ENCODE measurements around the gene SDK1. TPM values are rescaled to one million over a fixed set of nuclear protein-coding genes. Genes with fewer than 3 reads are reported as not detected.

The SDK1 gene
- total and polyA plus RNA-seq, 4 donors: 0.12 to 0.47 (median 0.36) TPM

DNA sequence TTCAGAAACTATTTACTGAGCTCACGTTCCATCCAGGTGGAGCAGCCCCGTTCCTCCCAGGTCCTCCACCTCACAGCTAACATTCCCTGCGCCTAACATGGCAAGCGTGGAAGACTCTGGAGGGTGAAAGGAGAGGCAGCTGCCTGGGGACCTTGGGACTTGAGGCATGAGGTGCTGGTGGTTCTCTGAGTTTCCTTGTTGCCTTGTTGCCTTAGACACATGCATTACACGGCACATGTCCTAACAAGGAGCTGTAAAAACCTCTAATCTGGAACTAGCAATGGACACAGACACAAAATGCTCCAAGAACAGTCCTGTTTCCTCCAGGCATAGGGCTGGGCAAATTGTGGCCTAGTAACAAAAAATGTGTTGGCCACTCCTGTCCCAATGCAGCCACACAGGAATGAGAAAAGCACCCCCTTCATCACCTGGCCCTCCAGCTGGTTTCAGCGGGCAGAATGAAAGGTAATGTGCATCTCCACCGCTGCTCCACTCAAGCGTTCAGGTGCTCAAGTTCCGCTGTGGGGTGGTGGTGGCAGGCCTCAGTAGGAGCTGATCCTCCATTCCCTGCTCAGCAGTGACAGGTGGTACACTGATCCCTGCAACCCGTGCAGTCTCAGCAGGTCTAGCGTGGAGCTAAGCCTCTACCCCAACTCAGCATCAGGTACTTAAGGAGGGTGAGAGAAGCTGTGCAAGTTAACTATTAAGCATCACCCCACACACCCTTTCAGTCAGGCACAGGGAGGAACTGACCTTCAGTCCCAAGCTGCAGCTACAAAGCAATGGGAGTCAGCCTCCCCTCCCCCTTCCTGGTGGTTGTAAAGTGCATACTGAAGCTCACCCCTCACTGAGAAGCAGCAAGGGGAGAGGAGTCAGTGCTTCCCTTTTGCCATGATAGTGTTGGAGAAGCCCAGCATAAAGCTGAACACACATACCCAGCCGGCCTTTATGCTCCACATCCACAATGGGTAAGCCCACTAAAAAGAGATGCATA lies 382.8 kb downstream of the SDK1 start:
- Histone ChIP-seq H3K4me3 (ENCODE audit: low read depth in 1 of 3, low read length in 3 of 3) (no peak overlapping the region), H3K27ac (ENCODE audit: low read depth in 1 of 2, low read length in 2 of 2) (no peak overlapping the region), H3K27me3 (ENCODE audit: control insufficient read depth in 4 of 4, insufficient read depth in 4 of 4, low read length in 3 of 4) (no peaks in the 10 kb centered on the region), H3K9ac (ENCODE audit: low read depth in 1 of 2, low read length in 2 of 2) (no peak overlapping the region), H3K4me1 (ENCODE audit: control insufficient read depth in 4 of 4, insufficient read depth in 4 of 4, low read length in 3 of 4) (no peaks in the 10 kb centered on the region), H3K9me3 (ENCODE audit: control insufficient read depth in 4 of 4, low read length in 3 of 4) (peaks cover 0 to 3% (median 2%) of the 10 kb centered on the region in 4 donors), H3K36me3 (ENCODE audit: control insufficient read depth in 4 of 4, insufficient read depth in 3 of 4, low read depth in 1 of 4, low read length in 3 of 4) (no peaks in the 10 kb centered on the region)
- no peak for DNase-seq (ENCODE audit: low spot score)
- TF ChIP-seq HNF4G (IDR thresholded peaks at IDR 0.05) (no peak), FOXA2 (IDR thresholded peaks at IDR 0.05) (no peak), NR2F2 (IDR thresholded peaks at IDR 0.05) (no peak), SP1 (IDR thresholded peaks at IDR 0.05) (no peak)
- TF ChIP-seq, protein P1, sequence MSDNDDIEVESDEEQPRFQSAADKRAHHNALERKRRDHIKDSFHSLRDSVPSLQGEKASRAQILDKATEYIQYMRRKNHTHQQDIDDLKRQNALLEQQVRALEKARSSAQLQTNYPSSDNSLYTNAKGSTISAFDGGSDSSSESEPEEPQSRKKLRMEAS (IDR thresholded peaks at IDR 0.05): no peak
- WGBS: 71% methylated on average over 12 of the region's 12 CpGs

DNA sequence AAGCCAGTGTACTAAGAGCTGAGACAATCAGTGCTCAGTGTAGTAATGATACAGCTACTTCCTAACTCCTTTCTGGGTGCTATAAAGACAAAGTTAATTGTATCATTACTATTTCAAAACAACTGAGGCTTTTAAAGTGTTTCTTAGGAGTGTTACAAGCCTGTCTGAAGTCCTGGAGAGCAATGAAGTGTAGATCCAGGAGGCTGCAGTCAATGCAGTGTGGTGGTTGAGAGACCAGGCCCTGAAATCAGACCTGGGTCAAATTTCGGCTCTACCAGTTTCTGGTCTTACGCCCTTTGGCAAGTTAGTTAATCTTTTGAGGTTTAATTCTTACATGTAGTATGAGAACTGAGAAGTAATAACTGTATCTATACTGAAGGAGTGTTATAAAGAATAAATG lies 387.0 kb downstream of the SDK1 start:
- Histone ChIP-seq H3K27ac (ENCODE audit: low read depth in 1 of 2, low read length in 2 of 2) (no peak overlapping the region), H3K4me1 (ENCODE audit: control insufficient read depth in 4 of 4, insufficient read depth in 4 of 4, low read length in 3 of 4) (no peaks in the 10 kb centered on the region), H3K9me3 (ENCODE audit: control insufficient read depth in 4 of 4, low read length in 3 of 4) (peaks cover 0 to 7% (median 4%) of the 10 kb centered on the region in 4 donors), H3K27me3 (ENCODE audit: control insufficient read depth in 4 of 4, insufficient read depth in 4 of 4, low read length in 3 of 4) (no peaks in the 10 kb centered on the region), H3K36me3 (ENCODE audit: control insufficient read depth in 4 of 4, insufficient read depth in 3 of 4, low read depth in 1 of 4, low read length in 3 of 4) (no peaks in the 10 kb centered on the region), H3K9ac (ENCODE audit: low read depth in 1 of 2, low read length in 2 of 2) (no peak overlapping the region), H3K4me3 (ENCODE audit: low read depth in 1 of 3, low read length in 3 of 3) (no peak overlapping the region)
- DNase-seq (ENCODE audit: low spot score): no peak
- TF ChIP-seq EGR1 (IDR thresholded peaks at IDR 0.05; ENCODE audit: low read depth in 2 of 2): no peak
- TF ChIP-seq FOXA2 (IDR thresholded peaks at IDR 0.05): no peak
- no peak for TF ChIP-seq HNF4G (IDR thresholded peaks at IDR 0.05)
- no peak for TF ChIP-seq YY1 (IDR thresholded peaks at IDR 0.05)
- no peak for TF ChIP-seq SP1 (IDR thresholded peaks at IDR 0.05)
- no peak for TF ChIP-seq FOXA1 (IDR thresholded peaks at IDR 0.05)
- TF ChIP-seq RXRA (IDR thresholded peaks at IDR 0.05): no peak
- TF ChIP-seq, protein P2, sequence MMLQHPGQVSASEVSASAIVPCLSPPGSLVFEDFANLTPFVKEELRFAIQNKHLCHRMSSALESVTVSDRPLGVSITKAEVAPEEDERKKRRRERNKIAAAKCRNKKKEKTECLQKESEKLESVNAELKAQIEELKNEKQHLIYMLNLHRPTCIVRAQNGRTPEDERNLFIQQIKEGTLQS (IDR thresholded peaks at IDR 0.05): no peak
- TF ChIP-seq, protein P3, sequence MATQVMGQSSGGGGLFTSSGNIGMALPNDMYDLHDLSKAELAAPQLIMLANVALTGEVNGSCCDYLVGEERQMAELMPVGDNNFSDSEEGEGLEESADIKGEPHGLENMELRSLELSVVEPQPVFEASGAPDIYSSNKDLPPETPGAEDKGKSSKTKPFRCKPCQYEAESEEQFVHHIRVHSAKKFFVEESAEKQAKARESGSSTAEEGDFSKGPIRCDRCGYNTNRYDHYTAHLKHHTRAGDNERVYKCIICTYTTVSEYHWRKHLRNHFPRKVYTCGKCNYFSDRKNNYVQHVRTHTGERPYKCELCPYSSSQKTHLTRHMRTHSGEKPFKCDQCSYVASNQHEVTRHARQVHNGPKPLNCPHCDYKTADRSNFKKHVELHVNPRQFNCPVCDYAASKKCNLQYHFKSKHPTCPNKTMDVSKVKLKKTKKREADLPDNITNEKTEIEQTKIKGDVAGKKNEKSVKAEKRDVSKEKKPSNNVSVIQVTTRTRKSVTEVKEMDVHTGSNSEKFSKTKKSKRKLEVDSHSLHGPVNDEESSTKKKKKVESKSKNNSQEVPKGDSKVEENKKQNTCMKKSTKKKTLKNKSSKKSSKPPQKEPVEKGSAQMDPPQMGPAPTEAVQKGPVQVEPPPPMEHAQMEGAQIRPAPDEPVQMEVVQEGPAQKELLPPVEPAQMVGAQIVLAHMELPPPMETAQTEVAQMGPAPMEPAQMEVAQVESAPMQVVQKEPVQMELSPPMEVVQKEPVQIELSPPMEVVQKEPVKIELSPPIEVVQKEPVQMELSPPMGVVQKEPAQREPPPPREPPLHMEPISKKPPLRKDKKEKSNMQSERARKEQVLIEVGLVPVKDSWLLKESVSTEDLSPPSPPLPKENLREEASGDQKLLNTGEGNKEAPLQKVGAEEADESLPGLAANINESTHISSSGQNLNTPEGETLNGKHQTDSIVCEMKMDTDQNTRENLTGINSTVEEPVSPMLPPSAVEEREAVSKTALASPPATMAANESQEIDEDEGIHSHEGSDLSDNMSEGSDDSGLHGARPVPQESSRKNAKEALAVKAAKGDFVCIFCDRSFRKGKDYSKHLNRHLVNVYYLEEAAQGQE (IDR thresholded peaks at IDR 0.05): no peak
- no peak for TF ChIP-seq TAF1 (conservative IDR thresholded peaks at IDR 0.05)
- TF ChIP-seq, protein P1 (IDR thresholded peaks at IDR 0.05): no peak
- TF ChIP-seq, protein P4, sequence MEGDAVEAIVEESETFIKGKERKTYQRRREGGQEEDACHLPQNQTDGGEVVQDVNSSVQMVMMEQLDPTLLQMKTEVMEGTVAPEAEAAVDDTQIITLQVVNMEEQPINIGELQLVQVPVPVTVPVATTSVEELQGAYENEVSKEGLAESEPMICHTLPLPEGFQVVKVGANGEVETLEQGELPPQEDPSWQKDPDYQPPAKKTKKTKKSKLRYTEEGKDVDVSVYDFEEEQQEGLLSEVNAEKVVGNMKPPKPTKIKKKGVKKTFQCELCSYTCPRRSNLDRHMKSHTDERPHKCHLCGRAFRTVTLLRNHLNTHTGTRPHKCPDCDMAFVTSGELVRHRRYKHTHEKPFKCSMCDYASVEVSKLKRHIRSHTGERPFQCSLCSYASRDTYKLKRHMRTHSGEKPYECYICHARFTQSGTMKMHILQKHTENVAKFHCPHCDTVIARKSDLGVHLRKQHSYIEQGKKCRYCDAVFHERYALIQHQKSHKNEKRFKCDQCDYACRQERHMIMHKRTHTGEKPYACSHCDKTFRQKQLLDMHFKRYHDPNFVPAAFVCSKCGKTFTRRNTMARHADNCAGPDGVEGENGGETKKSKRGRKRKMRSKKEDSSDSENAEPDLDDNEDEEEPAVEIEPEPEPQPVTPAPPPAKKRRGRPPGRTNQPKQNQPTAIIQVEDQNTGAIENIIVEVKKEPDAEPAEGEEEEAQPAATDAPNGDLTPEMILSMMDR (IDR thresholded peaks at IDR 0.05; ENCODE audit: low read depth, low read length, missing input control): no peak
- no peak for TF ChIP-seq GABPA (IDR thresholded peaks at IDR 0.05 in 1 of 2, conservative IDR thresholded peaks at IDR 0.05 in 1 of 2)
- TF ChIP-seq HNF4A (conservative IDR thresholded peaks at IDR 0.05): no peak
- no peak for TF ChIP-seq JUND (IDR thresholded peaks at IDR 0.05)
- TF ChIP-seq RAD21 (IDR thresholded peaks at IDR 0.05): no peak
- no peak for TF ChIP-seq NR2F2 (IDR thresholded peaks at IDR 0.05)
- 46% methylated on average over 2 of the region's 2 CpGs for WGBS

Measured in liver (tissue), 9 donors.